Fibroblast of the aortic adventitia (primary cell): ENCODE measurements around the gene CHD6. TPM values are rescaled to one million over a fixed set of nuclear protein-coding genes. Genes with fewer than 3 reads are reported as not detected.

Experiments
- DNase-seq: peaks from one replicate; pipeline ENCODE4 v3.0.0-alpha.2; 2010; ENCODE audit warnings: low read depth
- H3K4me3 ChIP-seq: 2 replicates; pipeline ENCODE4 v1.5.1; 2011; ENCODE audit warnings: low read depth, mild to moderate bottlenecking, control low read depth, low read length, moderate library complexity
- CTCF ChIP-seq: IDR thresholded peaks from 2 replicates; pipeline ENCODE4 v1.5.1; 2011; ENCODE audit warnings: mild to moderate bottlenecking, low read length, control low read depth, inconsistent platforms; ENCODE audit not compliant: insufficient read depth
- total RNA-seq: library from RNA; depleted of rRNA; stranded (reverse); fragments of >200 nt; gene quantifications from 2 replicates; pipeline ENCODE4 v1.2.3, GENCODE V29; 2012; ENCODE audit warnings: low replicate concordance

CHD6 gene
- total RNA-seq, 1 donor = 29.7 TPM

- H3K4me3 ChIP-seq = no peak overlapping the region
- no peak for DNase-seq
- no peak for TF ChIP-seq CTCF
Observed at GRCh38 chr20:41444821-41445220, 173.4 kb downstream of the CHD6 start.

DNA sequence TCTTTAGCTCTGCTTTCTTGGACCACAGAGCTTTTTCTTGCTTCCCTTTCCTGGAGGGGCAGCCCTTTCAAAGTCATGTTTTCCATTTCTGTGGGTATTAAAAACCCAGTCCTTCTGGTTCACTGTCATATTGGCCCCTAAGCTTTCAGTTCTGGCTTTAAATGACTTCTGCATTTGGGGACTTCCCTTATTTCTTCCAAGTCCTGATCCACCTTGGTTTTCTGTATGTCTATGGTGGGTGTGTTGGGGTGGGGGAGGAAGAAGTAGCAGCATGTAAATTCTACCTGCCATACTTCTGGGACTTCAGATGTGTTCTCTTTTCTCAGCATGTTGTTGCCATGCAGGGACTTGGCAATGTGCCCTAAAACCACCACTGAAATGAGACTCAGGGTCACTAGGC, 174.5 kb downstream of the CHD6 start:
- no peak for TF ChIP-seq CTCF
- DNase-seq = no peak
- H3K4me3 ChIP-seq = no peak overlapping the region

GRCh38 chr20:41440882-41441281, 177.3 kb downstream of the CHD6 start:
- no peak for TF ChIP-seq CTCF
- no peak overlapping the region for H3K4me3 ChIP-seq
- no peak for DNase-seq

GRCh38 chr20:41437836-41438235, 180.3 kb downstream of the CHD6 start:
- no peak for TF ChIP-seq CTCF

GRCh38 chr20:41436679-41437078, 181.5 kb downstream of the CHD6 start:
- TF ChIP-seq CTCF = no peak
- no peak overlapping the region for H3K4me3 ChIP-seq
- DNase-seq = no peak

More at GRCh38 chr20:41437836-41438235, 180.3 kb downstream of the CHD6 start:
- no peak for DNase-seq
- H3K4me3 ChIP-seq = no peak overlapping the region

- TF ChIP-seq CTCF = no peak
- H3K4me3 ChIP-seq = no peak overlapping the region
- no peak for DNase-seq
Observed at GRCh38 chr20:41433203-41433602, 185.0 kb downstream of the CHD6 start.

DNA sequence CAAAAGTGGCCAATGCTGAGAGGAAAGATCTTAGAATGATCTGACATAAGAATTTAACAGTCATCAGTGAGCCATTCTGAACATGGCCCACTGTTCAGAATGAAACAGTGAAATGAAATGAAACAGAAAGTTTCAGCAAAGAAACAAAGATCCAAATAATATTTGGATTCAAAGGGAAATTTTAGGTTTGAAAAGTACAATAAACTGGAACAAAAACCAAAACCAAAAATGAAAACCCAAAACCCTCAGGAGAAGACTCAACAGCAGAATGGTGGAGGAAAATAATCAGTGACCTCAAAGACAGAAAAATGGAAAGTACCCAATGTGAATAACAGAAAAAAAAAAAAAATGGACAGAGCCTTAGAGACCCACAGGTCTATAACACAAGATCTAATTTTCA, 185.4 kb downstream of the CHD6 start:
- no peak for TF ChIP-seq CTCF
- no peak for DNase-seq
- no peak overlapping the region for H3K4me3 ChIP-seq
